ENCODE results near the gene CDH13.

The CDH13 gene

GRCh38 chr16:83348991-83349390 is 722.2 kb downstream of the CDH13 start:
- TF ChIP-seq TAF1 (IDR thresholded peaks at IDR 0.05; ENCODE audit: borderline replicate concordance, insufficient read depth, low read length) (no peak), FOXP2 (optimal IDR thresholded peaks at IDR 0.05; ENCODE audit: borderline replicate concordance, extremely low read depth, extremely low read length, insufficient read depth) (no peak), REST (IDR thresholded peaks at IDR 0.05; ENCODE audit: insufficient read depth in 1 of 2, low read depth in 2 of 2, low read length in 2 of 2) (no peak), POLR2AphosphoS5 (IDR thresholded peaks at IDR 0.05; ENCODE audit: low read depth, low read length) (no peak), SIN3A (IDR thresholded peaks at IDR 0.05; ENCODE audit: borderline replicate concordance, insufficient read depth, low read length) (no peak)

DNA sequence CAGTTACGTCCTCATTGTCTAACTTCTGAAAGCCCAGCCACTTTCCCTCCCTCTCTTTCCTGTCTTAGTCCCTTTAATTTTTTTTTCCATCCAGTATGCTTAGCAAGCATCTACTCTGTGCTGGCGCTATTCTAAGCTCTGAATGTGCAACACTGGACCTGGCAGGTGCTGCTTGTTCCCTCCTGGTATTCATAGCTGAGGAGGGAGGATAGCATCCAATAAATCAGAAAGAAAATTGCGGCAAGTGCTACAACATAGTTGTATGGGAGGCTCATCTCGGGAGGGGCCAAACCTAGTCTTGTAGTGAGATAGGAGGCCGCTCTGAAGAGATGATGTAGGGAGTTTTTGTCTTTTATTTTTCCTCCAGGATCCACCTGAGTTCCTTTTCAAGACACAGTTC is 723.7 kb downstream of the CDH13 start:
- TF ChIP-seq SIN3A (IDR thresholded peaks at IDR 0.05; ENCODE audit: borderline replicate concordance, insufficient read depth, low read length) (no peak), FOXP2 (optimal IDR thresholded peaks at IDR 0.05; ENCODE audit: borderline replicate concordance, extremely low read depth, extremely low read length, insufficient read depth) (no peak)

- TF ChIP-seq TAF1 (IDR thresholded peaks at IDR 0.05; ENCODE audit: borderline replicate concordance, insufficient read depth, low read length) (no peak), FOXP2 (optimal IDR thresholded peaks at IDR 0.05; ENCODE audit: borderline replicate concordance, extremely low read depth, extremely low read length, insufficient read depth) (no peak), REST (IDR thresholded peaks at IDR 0.05; ENCODE audit: insufficient read depth in 1 of 2, low read depth in 2 of 2, low read length in 2 of 2) (no peak), SIN3A (IDR thresholded peaks at IDR 0.05; ENCODE audit: borderline replicate concordance, insufficient read depth, low read length) (no peak), POLR2AphosphoS5 (IDR thresholded peaks at IDR 0.05; ENCODE audit: low read depth, low read length) (no peak)
Observed at GRCh38 chr16:83351846-83352245, 725.1 kb downstream of the CDH13 start.

GRCh38 chr16:83353241-83353640 is 726.5 kb downstream of the CDH13 start:
- TF ChIP-seq REST (IDR thresholded peaks at IDR 0.05; ENCODE audit: insufficient read depth in 1 of 2, low read depth in 2 of 2, low read length in 2 of 2) (no peak), POLR2AphosphoS5 (IDR thresholded peaks at IDR 0.05; ENCODE audit: low read depth, low read length) (no peak), TAF1 (IDR thresholded peaks at IDR 0.05; ENCODE audit: borderline replicate concordance, insufficient read depth, low read length) (no peak), FOXP2 (optimal IDR thresholded peaks at IDR 0.05; ENCODE audit: borderline replicate concordance, extremely low read depth, extremely low read length, insufficient read depth) (no peak), SIN3A (IDR thresholded peaks at IDR 0.05; ENCODE audit: borderline replicate concordance, insufficient read depth, low read length) (no peak)

DNA sequence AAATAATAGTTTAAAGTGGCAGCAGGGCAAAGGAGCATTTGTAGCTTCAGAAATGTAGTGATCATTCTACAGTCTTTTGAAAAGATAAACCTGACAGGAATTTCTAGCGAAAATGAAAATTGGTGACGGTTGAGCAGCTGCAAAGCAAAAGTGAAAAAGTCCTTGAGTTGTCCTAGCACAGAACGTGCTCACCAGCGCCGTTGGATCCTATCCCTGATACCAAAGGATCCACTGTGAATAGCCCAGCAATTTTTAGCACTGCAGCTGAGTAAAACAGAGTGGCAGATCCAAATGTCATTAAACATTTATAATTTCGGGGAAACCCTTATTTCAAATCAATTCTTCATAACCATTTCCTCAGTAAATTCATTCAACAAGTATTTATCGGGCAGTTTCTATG is 727.2 kb downstream of the CDH13 start:
- TF ChIP-seq SIN3A (IDR thresholded peaks at IDR 0.05; ENCODE audit: borderline replicate concordance, insufficient read depth, low read length) (no peak), TAF1 (IDR thresholded peaks at IDR 0.05; ENCODE audit: borderline replicate concordance, insufficient read depth, low read length) (no peak)

DNA sequence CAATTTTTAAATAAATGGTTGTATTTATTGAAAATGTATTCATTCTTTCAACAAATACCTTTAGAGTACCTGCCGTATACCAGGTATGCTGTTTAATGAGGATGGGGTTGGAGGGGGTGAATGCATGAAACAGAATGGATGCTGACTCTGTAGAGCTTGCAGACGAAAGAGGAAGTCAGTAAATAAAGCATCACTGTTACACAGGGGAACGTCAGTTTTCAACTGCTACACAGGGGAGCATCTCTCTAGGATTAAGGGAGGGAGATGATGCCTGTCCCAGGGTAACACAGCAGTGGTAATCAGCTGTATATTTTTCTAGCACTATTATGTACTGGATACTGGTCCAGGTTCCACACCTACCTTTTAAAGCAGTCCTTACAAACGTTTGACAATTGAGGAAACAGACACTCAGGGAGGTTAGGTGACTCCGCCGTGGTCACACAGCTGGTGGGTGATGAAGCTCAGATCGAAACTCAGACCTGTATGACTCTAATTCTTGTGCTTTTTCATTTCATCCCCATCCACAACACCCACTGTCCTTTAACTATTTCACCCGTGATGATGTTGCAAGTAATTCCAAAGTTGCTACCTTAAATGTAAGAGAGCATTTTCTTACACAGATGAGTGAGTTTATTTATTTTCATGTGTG is 728.9 kb downstream of the CDH13 start:
- no peak for TF ChIP-seq FOXP2 (optimal IDR thresholded peaks at IDR 0.05; ENCODE audit: borderline replicate concordance, extremely low read depth, extremely low read length, insufficient read depth)
- no peak for TF ChIP-seq REST (IDR thresholded peaks at IDR 0.05; ENCODE audit: insufficient read depth in 1 of 2, low read depth in 2 of 2, low read length in 2 of 2)
- TF ChIP-seq TAF1 (IDR thresholded peaks at IDR 0.05; ENCODE audit: borderline replicate concordance, insufficient read depth, low read length) = no peak
- TF ChIP-seq SIN3A (IDR thresholded peaks at IDR 0.05; ENCODE audit: borderline replicate concordance, insufficient read depth, low read length) = no peak
- TF ChIP-seq POLR2AphosphoS5 (IDR thresholded peaks at IDR 0.05; ENCODE audit: low read depth, low read length) = no peak
